Neural progenitor cell (in vitro differentiated cells): Measurements from ENCODE around the gene ADTRP.

Experiments
- CTCF ChIP-seq: fragments of 200-600 bp; sonication (generic); IDR thresholded peaks from 2 replicates; pipeline ENCODE4 v1.5.1; 2017; ENCODE audit warnings: antibody characterized with exemption, mild to moderate bottlenecking
- EZH2 ChIP-seq: fragments of 200-600 bp; sonication (generic); IDR thresholded peaks from 2 replicates; pipeline ENCODE4 v1.6.1; 2017; ENCODE audit warnings: antibody characterized with exemption, mild to moderate bottlenecking, moderate library complexity
- EZH2phosphoT487 ChIP-seq: fragments of 200-600 bp; sonication (generic); IDR thresholded peaks from 2 replicates; pipeline ENCODE4 v1.6.1; 2017; ENCODE audit warnings: antibody characterized with exemption

- TF ChIP-seq CTCF (no peak), EZH2 (no peak), EZH2phosphoT487 (no peak)
These were observed 110.1 kb downstream of the ADTRP start for GRCh38 chr6:11668455-11668854.
